ENCODE data around the gene MAPKBP1. TPM values are rescaled to one million over a fixed set of nuclear protein-coding genes. Genes with fewer than 3 reads are reported as not detected.

MAPKBP1 gene
- total RNA-seq, 4 donors from 2014 or later, result 22.1 to 54.6 (median 36.6) TPM

DNA sequence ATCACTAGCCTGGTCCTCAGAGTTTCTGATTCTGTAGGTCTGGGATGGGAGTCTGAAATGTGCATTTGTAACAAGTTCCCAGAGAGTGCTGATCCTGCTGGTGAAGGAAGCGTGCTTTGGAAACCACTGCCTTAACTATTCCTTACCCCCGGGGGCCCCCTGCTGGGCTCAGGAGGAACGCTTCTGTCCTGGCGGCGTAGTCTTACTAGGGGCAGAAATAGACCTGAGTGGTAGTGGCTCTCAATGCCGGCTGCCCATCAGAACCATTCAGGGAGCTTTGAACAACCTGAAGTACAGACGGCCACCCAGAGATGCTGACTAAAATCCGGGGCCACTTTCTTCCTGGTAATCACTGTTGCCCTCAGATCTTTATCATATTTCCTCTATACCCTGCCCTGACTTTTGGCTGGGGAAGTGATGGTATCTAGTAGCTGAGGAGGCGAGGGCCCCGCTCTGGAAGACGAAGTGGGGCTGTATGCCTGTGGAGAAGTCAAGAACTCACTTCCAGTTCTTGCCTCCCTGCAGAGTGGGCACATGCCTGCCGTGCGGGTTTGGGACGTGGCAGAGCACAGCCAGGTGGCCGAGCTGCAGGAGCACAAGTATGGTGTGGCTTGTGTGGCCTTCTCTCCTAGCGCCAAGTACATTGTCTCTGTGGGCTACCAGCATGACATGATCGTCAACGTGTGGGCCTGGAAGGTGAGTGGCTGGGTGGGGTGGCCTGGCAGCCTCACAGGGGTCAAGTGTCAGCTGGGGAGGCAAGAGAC, 37.3 kb downstream of the MAPKBP1 start:
- Histone ChIP-seq H3K36me3 (peaks cover 0 to 49% (median 9%) of the 10 kb centered on the region in 3 donors), H3K4me1 (peaks cover 0 to 22% (median 4%) of the 10 kb centered on the region in 4 donors), H3K9me3 (no peaks in the 10 kb centered on the region), H3K27me3 (no peaks in the 10 kb centered on the region), H3K4me3 (no peak overlapping the region), H3K27ac (peak overlapping the region in 1 of 4 donors; percentile 50)
- 29 to 46% methylated on average over 13 to 18 of the region's 18 CpGs for whole genome bisulfite sequencing, 2 donors
- TF ChIP-seq CTCF (IDR thresholded peaks at IDR 0.05), result peak; percentile 79 to 93 (median 90)
- peak in 1 of 2 donors; percentile 39 for TF ChIP-seq EP300 (IDR thresholded peaks at IDR 0.05)
- no peak for TF ChIP-seq POLR2A (IDR thresholded peaks at IDR 0.05)
- peak; percentile 80 to 91 for DNase-seq (ENCODE audit: low spot score in 2 of 2)

- TF ChIP-seq POLR2A (IDR thresholded peaks at IDR 0.05) (no peak), CTCF (IDR thresholded peaks at IDR 0.05) (no peak), EP300 (IDR thresholded peaks at IDR 0.05) (no peak)
- Histone ChIP-seq H3K27me3 (no peaks in the 10 kb centered on the region), H3K9me3 (no peaks in the 10 kb centered on the region), H3K4me3 (no peak overlapping the region), H3K4me1 (peaks cover 0 to 16% (median 4%) of the 10 kb centered on the region in 4 donors), H3K27ac (no peak overlapping the region), H3K36me3 (peaks cover 0 to 62% (median 20%) of the 10 kb centered on the region in 3 donors)
- no peak for DNase-seq (ENCODE audit: low spot score in 2 of 2)
- 83 to 92% methylated on average over 7 to 10 of the region's 11 CpGs for WGBS, 2 donors
Observed at GRCh38 chr15:41812820-41813375, 38.6 kb downstream of the MAPKBP1 start.

DNA sequence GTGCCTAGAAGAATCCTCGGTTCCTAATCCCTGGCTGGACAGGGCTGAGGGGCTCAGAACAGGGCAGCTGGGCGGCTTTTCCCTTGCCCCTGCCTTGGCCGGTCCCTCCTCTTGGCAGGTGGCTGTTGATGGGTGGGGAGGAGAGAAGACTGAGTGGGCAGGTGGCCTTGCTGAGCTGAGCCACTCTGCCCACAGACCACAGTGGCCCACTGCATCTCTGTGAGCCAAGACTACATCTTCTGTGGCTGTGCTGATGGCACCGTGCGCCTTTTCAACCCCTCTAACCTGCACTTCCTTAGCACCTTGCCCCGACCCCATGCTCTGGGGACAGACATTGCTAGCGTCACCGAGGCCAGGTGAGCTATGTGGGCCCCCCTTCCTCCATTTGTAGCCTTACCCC, 39.1 kb downstream of the MAPKBP1 start:
- H3K27ac ChIP-seq, result no peak overlapping the region
- no peaks in the 10 kb centered on the region for H3K9me3 ChIP-seq
- peaks cover 0 to 67% (median 25%) of the 10 kb centered on the region in 3 donors for H3K36me3 ChIP-seq
- no peak overlapping the region for H3K4me3 ChIP-seq
- no peak for TF ChIP-seq CTCF (IDR thresholded peaks at IDR 0.05)
- no peak for TF ChIP-seq EP300 (IDR thresholded peaks at IDR 0.05)
- no peak for TF ChIP-seq POLR2A (IDR thresholded peaks at IDR 0.05)
- DNase-seq (ENCODE audit: low spot score in 2 of 2), result no peak
- no peaks in the 10 kb centered on the region for H3K27me3 ChIP-seq
- 86 to 87% methylated on average over 8 of the region's 8 CpGs for WGBS, 2 donors
- peaks cover 0 to 16% (median 4%) of the 10 kb centered on the region in 4 donors for H3K4me1 ChIP-seq

DNA sequence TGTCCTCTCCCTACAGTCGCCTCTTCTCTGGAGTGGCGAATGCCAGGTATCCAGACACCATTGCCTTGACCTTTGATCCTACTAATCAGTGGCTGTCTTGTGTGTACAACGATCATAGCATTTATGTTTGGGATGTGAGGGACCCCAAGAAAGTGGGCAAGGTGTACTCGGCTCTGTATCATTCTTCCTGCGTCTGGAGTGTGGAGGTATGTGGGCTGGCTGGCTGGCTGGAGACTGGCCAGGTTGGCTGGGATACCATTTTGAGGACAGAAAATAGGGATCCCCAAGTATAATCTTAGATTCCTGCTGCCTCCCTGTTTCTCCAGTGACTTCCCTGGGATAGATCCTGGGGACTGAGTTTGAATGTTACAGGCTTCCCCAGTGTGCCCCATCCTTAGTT, 40.2 kb downstream of the MAPKBP1 start:
- Histone ChIP-seq H3K4me3 (no peak overlapping the region), H3K27ac (no peak overlapping the region), H3K9me3 (no peaks in the 10 kb centered on the region), H3K27me3 (no peaks in the 10 kb centered on the region), H3K36me3 (peaks cover 0 to 78% (median 29%) of the 10 kb centered on the region in 3 donors), H3K4me1 (peaks cover 0 to 13% (median 4%) of the 10 kb centered on the region in 4 donors)
- WGBS, 2 donors, result 90 to 93% methylated on average over 5 of the region's 5 CpGs
- DNase-seq (ENCODE audit: low spot score in 2 of 2), result no peak
- TF ChIP-seq CTCF (IDR thresholded peaks at IDR 0.05), result no peak
- no peak for TF ChIP-seq EP300 (IDR thresholded peaks at IDR 0.05)
- no peak for TF ChIP-seq POLR2A (IDR thresholded peaks at IDR 0.05)

DNA sequence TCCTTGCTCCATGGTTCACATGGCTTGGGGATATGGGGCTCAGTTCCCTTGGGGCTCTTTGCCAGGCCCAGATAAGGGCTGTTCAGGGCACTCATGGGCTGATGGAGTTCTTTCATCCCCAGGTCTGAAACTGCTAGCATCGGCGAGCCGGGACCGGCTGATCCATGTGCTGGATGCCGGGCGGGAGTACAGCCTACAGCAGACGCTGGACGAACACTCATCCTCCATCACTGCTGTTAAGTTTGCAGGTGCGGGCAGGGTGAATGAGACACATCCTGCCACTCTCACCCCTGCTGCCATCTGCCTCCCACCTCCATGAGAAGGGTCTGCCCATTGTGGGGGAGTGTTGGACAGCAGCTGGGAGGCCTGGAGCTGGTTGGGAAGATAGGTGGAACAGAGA, 42.5 kb downstream of the MAPKBP1 start:
- peaks cover under 1 to 100% (median 32%) of the 10 kb centered on the region in 3 donors for H3K36me3 ChIP-seq
- H3K27ac ChIP-seq, result no peak overlapping the region
- H3K4me3 ChIP-seq, result no peak overlapping the region
- no peaks in the 10 kb centered on the region for H3K9me3 ChIP-seq
- 88 to 98% methylated on average over 7 to 9 of the region's 9 CpGs for WGBS, 2 donors
- peaks cover 0 to 2% (median 0%) of the 10 kb centered on the region in 4 donors for H3K4me1 ChIP-seq
- DNase-seq (ENCODE audit: low spot score in 2 of 2), result no peak
- TF ChIP-seq CTCF (IDR thresholded peaks at IDR 0.05), result no peak
- TF ChIP-seq EP300 (IDR thresholded peaks at IDR 0.05), result no peak
- TF ChIP-seq POLR2A (IDR thresholded peaks at IDR 0.05), result no peak
- no peaks in the 10 kb centered on the region for H3K27me3 ChIP-seq
